GM12801 (cell line): ENCODE data around the gene LIPJ.

Experiments used
- TF ChIP-seq, protein P1 (sequence below): IDR thresholded peaks from one replicate; pipeline ENCODE4 v1.5.1; 2011; ENCODE audit warnings: control low read depth; ENCODE audit not compliant: insufficient read length; ENCODE audit errors: extremely low read depth

The LIPJ gene

DNA sequence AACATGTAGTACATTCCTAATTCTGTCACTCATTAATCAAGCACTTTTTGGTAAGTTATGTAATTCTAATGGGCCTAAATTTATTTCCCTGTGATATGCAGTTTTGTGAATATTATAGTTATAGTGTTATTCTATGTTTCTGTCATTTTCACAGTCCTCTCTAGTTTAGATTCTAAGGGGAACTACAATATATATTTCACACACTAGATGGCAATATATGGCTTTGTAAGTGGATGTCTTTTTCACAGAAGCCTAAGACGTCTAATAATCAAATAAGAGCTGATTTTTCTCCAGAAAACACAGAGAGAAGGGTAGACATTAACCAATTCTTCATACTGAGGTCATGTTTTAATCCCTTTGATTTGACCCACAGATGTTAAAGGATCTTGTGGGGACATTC, 21.5 kb upstream of the LIPJ start:
- TF ChIP-seq, protein P1, sequence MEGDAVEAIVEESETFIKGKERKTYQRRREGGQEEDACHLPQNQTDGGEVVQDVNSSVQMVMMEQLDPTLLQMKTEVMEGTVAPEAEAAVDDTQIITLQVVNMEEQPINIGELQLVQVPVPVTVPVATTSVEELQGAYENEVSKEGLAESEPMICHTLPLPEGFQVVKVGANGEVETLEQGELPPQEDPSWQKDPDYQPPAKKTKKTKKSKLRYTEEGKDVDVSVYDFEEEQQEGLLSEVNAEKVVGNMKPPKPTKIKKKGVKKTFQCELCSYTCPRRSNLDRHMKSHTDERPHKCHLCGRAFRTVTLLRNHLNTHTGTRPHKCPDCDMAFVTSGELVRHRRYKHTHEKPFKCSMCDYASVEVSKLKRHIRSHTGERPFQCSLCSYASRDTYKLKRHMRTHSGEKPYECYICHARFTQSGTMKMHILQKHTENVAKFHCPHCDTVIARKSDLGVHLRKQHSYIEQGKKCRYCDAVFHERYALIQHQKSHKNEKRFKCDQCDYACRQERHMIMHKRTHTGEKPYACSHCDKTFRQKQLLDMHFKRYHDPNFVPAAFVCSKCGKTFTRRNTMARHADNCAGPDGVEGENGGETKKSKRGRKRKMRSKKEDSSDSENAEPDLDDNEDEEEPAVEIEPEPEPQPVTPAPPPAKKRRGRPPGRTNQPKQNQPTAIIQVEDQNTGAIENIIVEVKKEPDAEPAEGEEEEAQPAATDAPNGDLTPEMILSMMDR: no peak

DNA sequence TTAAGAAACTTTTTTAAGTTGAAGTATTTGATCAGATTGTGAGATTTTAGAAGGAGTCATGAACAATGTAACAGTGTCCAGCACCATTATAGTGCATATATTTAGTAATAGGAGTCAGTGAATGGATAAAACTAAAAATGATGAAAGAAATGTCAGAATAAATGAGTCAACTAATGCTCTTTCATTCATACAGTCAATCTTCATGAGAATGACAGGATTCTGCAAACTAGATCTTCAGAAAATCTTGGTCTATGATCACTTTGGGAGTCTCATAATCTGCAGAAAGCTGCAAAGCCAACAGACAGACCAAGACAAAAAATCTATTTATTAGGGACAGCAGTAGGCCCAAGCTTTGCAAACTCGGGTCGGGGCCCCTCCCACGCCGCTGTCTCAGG, 4.2 kb upstream of the LIPJ start:
- TF ChIP-seq, protein P1: no peak

DNA sequence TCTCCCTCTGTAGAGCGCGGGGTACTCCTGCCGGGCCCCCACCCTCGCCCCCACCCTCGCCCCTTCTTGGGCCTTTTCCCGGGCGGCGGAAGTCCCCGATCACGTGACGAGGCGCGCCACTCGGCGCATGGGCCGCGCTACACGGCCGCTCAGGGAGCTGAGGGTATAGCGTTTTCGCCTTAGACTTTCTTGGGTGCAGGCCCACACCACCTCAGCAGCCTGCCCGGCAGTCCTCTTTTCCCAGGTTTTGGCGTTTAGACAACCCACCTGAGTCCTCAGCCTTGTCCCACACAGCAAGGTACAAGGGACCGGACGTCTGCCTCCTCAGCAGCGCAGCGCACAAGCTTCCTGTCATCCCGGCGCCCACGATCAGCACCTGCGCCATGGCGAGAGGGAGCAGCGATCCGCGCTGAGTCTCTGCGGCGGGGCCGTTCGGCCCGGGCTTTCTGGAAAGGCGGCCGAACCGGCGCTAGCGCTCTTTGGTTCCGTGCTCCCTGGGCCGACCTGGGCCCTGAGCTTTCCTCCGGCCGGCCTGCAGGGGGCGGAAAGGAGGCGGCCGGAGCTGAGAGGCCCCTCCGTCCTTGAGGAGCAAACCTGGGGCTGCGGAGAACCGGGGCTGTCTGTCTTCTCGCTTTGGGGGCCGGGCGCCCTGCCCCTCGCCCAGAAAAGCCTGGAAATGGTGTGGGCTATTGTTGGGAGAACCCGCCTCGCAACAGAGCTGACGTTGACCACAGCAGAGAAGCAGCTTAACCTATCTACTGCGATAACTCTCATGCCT, 3.6 kb upstream of the LIPJ start, which contains the start of gene RNLS:
Gene RNLS, minus strand, starts transcription at position 513 of the 778 bp plus-strand sequence.
- TF ChIP-seq, protein P1: no peak

DNA sequence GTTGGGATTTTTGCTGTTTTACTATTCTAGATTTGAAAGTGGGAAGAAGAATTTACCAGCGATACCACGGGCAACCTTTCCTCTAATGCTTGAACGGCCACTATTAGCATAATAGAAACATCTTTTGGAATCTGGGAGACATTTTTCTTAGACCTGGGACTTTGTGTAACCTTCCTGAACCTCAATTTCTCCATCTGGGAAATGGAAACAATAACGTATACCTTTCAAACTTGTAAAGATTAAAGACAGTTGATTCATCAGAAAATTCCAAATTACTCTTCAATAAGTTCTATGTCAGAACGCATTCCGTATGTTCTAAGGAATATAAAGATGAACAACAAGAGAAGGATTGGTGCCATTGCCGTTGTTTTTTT, 3.0 kb upstream of the LIPJ start:
- TF ChIP-seq, protein P1: no peak

DNA sequence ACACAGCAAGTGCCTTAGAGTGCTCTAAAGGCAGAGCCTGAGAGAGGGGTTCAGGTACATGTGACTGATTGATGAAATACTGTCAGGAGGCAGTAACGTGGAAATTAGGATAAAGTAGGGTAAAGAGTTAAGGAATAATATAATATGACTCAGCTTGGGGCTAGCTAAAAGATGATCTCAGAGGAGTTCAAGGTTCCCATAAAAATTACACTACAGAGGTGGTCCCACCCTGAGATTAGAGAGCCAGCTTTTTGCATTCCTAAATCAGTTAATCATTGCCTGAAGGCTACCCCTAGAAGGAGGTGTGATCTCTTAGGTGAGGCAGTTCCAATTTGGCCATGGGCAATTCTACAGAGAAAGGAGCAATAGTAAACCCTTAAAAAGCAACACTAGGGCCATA, 5.8 kb downstream of the LIPJ start:
- TF ChIP-seq, protein P1: no peak

DNA sequence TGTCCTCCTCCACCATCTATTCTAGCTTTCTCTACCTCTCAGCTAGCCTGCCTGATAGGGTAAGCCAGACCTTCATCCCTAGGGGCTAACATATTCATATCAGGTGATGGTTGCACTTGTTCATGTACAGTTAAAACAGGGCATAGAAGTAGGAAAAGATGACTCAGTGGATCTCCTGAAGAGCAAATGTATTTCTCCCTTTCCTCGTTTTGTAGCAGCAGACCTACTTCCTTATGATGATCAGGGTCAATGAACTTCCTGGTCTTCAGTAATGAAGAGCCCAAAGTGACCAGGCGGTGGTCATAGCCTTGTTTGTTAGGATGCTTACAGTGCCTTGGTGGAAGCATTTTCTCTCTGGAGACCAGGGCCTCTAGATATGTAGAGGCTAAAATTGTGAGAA, 6.3 kb downstream of the LIPJ start:
- TF ChIP-seq, protein P1: no peak

DNA sequence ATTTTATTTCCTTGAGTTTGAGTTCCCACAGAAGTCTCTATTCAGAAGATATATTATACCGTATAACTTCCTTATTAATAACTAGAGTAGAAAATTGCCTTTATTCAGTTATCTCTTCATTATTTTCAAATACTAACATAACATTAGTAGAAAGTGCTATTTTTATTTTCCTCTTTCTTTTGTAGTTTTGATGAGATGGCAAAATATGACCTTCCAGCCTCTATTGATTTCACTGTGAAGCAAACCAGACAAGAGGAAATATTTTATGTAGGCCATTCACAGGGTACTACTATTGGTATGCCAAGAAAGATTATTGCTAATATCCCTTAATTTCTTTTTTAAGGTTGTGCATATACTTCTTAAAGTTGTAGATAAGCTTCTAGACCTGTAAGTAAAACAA, 7.9 kb downstream of the LIPJ start:
- TF ChIP-seq, protein P1: no peak
